GM23338 (cell line): ENCODE results near the gene SHOX.
"Not testable (repeated sequence)": the region's sequence is repeated elsewhere in the genome, so short reads cannot be mapped to it uniquely, and the experiment has no call there.

Experiments used
- EZH2 ChIP-seq: fragments of 200-600 bp; sonication (generic); IDR thresholded peaks from one replicate; pipeline ENCODE4 v1.8.0; 2017; ENCODE audit warnings: antibody characterized with exemption, mild to moderate bottlenecking, low read depth; ENCODE audit not compliant: unreplicated experiment
- POLR2AphosphoS5 ChIP-seq: IDR thresholded peaks from 2 replicates; pipeline ENCODE4 v1.6.1; 2016; ENCODE audit warnings: antibody characterized with exemption, low read depth
- REST ChIP-seq: IDR thresholded peaks from one replicate; pipeline ENCODE4 v1.6.1; 2018; ENCODE audit warnings: antibody characterized with exemption; ENCODE audit not compliant: unreplicated experiment
- ZNF114 ChIP-seq: fragments of 250-450 bp; sonication (Bioruptor Pico); IDR thresholded peaks from 2 replicates; pipeline ENCODE4 v1.5.0; 2020; ENCODE audit warnings: mild to moderate bottlenecking, moderate library complexity
- TF ChIP-seq, protein P1 (sequence below), 2 experiments: fragments of 200-600 bp in 1 of 2; sonication (generic) in 1 of 2; conservative IDR thresholded peaks; 2 replicates each; pipeline versions ENCODE4 v1.5.1 to v1.6.1; 2016 to 2017; ENCODE audit warnings: antibody characterized with exemption in 2 of 2, low read depth in 2 of 2, mild to moderate bottlenecking in 2 of 2, moderate library complexity in 1 of 2

DNA sequence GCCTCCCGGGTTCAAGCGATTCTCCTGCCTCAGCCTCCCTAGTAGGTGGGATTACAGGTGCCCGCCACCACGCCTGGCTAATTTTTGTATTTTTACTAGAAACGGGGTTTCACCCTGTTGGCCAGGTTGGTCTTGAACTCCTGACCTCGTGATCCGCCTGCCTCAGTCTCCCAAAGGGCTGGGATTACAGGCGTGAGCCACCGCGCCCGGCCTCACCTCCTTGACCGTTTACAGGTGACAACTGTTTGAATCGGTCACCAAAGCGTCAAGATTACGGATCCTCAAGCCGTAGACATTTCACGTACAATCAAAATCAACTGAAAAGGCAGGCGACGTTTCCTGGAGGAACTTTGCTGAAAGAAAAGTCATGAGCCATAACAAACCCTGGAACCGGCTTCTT, 41.3 kb upstream of the SHOX start:
- TF ChIP-seq, protein P1, sequence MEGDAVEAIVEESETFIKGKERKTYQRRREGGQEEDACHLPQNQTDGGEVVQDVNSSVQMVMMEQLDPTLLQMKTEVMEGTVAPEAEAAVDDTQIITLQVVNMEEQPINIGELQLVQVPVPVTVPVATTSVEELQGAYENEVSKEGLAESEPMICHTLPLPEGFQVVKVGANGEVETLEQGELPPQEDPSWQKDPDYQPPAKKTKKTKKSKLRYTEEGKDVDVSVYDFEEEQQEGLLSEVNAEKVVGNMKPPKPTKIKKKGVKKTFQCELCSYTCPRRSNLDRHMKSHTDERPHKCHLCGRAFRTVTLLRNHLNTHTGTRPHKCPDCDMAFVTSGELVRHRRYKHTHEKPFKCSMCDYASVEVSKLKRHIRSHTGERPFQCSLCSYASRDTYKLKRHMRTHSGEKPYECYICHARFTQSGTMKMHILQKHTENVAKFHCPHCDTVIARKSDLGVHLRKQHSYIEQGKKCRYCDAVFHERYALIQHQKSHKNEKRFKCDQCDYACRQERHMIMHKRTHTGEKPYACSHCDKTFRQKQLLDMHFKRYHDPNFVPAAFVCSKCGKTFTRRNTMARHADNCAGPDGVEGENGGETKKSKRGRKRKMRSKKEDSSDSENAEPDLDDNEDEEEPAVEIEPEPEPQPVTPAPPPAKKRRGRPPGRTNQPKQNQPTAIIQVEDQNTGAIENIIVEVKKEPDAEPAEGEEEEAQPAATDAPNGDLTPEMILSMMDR (conservative IDR thresholded peaks at IDR 0.05; ENCODE audit: low read depth in 2 of 2), result not testable (repeated sequence)
- not testable (repeated sequence) for TF ChIP-seq EZH2; POLR2AphosphoS5; REST; ZNF114 (CRISPR knock-in tag)
